GM04504 (cell line): ENCODE measurements around the gene GTPBP3.

Experiments
- DNase-seq: peaks from one replicate; pipeline ENCODE4 v3.0.0-alpha.2; 2012; ENCODE audit warnings: low read depth

The GTPBP3 gene

DNA sequence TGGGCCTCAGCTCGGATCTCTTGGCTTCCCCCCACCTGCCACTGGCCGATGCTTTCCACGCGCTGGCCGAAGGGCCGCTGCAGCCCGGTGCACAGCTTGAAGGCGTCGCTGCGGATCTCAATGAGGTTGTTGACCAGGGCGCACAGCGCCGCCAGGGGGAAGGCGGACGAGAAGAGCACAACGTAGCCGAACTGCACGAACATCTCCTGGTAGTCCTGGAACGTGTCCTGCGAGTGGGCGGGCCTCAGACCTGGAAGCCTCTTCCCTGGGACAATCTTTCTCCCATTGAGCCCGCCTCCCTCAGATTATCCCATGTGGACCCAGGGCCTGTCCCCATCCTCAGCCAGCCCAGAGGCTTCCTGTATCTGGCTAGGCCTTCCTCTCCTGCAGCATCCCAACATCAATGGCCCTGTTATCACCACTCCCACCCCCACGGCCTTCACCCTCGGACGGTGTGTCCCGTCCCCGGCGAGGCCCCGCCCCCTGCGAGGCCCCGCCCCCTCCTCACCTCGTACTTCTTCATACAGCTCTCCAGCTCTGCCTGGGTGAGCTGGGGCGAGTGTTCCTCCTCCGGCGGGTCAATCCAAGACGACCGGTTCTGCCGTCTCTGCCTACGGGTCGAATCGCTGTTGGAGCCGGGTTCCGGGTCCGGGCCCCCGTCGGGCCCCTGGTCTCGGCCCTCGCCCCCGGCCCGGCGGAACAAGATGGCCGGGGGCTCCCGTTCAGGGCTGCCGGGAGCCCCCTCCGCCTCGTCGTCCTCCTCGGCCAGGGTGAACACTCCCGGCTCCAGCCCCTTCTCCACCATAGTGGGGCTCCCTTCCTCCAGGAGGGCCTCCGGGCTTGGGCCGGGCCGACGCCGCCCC is 9.5 kb upstream of the GTPBP3 start:
- no peak for DNase-seq

DNA sequence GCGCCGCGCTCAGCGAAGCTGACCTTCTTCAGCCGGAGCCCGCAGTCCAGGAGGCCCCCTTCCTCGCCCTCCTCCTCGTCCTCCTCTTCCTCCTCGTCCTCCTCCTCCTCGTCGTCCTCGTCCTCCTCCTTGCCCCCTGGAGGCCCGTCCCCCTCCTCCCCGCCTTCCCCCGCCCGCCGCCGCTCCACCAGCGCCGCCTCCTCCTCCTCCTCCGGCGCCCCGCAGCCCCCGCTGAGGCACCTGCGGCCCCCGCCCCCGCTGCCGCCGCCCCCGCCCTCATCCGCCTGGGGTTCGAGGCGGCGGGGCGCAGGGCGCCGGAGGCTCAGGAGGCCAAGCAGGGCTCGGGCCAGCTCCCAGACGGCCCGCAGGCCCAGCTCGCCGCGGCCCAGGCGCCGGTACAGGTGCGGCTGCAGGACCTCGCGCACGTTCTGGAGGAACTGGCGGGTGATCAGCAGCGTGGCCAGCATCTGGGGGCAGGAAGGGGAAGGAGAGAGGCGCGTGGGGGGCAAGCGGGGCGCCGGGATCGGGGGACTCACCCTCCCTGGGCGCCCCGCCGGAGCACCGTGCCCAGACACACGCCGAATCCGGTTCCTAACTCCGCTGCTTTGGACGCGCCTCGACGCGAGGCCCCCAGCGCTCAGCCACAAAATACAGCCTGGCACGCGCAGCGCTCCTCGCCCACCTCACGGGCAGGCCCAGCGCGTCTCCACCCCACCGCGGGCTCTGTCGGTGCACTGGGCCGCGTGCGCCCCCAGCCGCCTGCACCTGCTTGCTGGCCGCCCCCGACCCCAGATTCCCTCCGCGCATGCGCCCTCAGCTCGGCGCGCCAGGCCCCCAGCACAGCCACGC is 8.6 kb upstream of the GTPBP3 start:
- DNase-seq, result no peak

- no peak for DNase-seq
These were observed 7.7 kb upstream of the GTPBP3 start for GRCh38 chr19:17329366-17330261.

GRCh38 chr19:17330262-17331044 is 6.9 kb upstream of the GTPBP3 start:
- DNase-seq, result no peak

- no peak for DNase-seq
These were observed 6.3 kb upstream of the GTPBP3 start for GRCh38 chr19:17331045-17331558.

GRCh38 chr19:17332360-17332676 is 5.0 kb upstream of the GTPBP3 start:
- DNase-seq, result no peak

GRCh38 chr19:17332677-17333581 is 4.4 kb upstream of the GTPBP3 start:
- no peak for DNase-seq

- DNase-seq, result peak; percentile 48
These were observed 3.5 kb upstream of the GTPBP3 start for GRCh38 chr19:17333611-17334413.

GRCh38 chr19:17334414-17335409 is 2.6 kb upstream of the GTPBP3 start, which contains the start of gene ANO8:
TSS of gene ANO8 (minus strand) at chr19:17334855. CDS start at chr19:17334670, 185 bp downstream.
- DNase-seq, result peak; percentile 97

- DNase-seq, result no peak
These were observed 1.8 kb upstream of the GTPBP3 start for GRCh38 chr19:17335575-17335974.

DNA sequence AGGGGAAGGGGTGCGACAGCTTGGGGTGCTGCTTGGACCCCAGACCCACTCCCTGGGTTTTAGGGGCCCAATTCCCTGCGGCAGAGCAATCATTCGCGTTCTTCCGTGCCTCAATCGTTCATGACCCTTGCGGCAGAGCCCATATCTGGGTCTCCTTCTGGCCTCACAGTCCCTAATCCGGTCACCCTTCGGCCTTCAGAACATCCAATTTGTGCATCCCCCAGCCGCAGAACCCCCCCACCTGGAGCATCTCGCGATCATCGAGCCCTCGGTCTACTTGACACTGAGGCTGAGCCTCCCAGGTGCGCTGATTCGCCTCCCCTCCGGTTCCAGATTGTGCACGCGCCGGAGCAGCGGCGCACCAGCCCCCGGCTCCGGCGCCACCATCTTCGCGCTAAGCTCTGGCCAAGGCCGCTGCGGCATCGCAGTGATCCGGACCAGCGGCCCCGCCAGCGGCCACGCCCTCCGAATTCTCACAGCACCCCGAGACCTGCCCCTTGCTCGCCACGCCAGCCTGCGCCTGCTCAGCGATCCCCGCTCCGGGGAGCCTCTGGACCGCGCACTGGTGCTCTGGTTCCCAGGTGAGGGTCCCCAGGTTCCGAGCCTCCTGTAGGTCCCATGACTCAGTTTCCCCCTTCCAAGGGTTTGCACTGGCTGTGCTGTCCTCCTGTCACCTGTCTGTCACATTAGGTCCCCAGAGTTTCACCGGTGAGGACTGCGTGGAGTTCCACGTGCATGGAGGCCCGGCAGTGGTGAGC is 501 bp downstream of the GTPBP3 start:
- DNase-seq, result no peak

GRCh38 chr19:17338433-17339078 is 1.2 kb downstream of the GTPBP3 start:
- DNase-seq, result no peak

- DNase-seq, result no peak
These were observed 1.9 kb downstream of the GTPBP3 start for GRCh38 chr19:17339088-17339741.

- no peak for DNase-seq
These were observed 3.0 kb downstream of the GTPBP3 start for GRCh38 chr19:17340302-17340870.

- DNase-seq, result no peak
These were observed 3.6 kb downstream of the GTPBP3 start for GRCh38 chr19:17340871-17341357.

DNA sequence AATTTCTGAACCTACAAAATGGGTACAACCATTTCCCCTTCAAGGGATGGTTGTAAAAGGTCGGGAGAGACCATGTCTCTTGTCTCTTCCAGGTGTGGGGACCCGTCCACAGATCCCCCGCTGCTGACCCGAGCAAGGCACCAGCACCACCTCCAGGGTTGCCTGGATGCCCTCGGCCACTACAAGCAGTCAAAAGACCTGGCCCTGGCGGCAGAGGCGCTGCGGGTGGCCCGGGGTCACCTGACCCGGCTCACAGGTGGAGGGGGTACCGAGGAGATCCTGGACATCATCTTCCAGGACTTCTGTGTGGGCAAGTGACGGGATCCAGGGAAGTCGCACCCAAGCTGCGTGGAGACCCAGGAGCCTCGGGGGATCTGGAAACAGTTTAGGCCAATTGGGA is 4.0 kb downstream of the GTPBP3 start:
- DNase-seq, result no peak
